GM23338 (cell line): Measurements from ENCODE around the gene PTMA. TPM values are rescaled to one million over a fixed set of nuclear protein-coding genes. Genes with fewer than 3 reads are reported as not detected.
A peak's percentile ranks its signal among the peaks of the same experiment; 100 is the strongest.

ENCODE experiments used
- ATAC-seq: fragments of 200-7000 bp; cut with Tn5 transposase; 3 replicates; pipeline ENCODE4 v1.9.1; 2020
- DNase-seq: peaks from one replicate; pipeline ENCODE4 v3.0.0-alpha.2; 2015; ENCODE audit warnings: low spot score
- H2AFZ ChIP-seq: fragments of 200-600 bp; sonication (generic); 2 replicates; pipeline ENCODE4 v1.8.0; 2016; ENCODE audit warnings: antibody characterized with exemption, mild to moderate bottlenecking, moderate library complexity
- H3F3A ChIP-seq: fragments of 200-600 bp; sonication (generic); replicated peaks from 2 replicates; pipeline ENCODE4 v1.8.0; 2017; ENCODE audit warnings: antibody characterized with exemption, mixed run types, low read depth
- H3K27ac ChIP-seq: fragments of 200-600 bp; sonication (generic); 2 replicates; pipeline ENCODE4 v1.6.1; 2016; ENCODE audit warnings: low read depth
- H3K27me3 ChIP-seq: fragments of 200-600 bp; sonication (generic); 2 replicates; pipeline ENCODE4 v1.8.0; 2016; ENCODE audit warnings: mild to moderate bottlenecking, mixed run types, moderate library complexity; ENCODE audit not compliant: insufficient read depth
- H3K36me3 ChIP-seq: fragments of 200-600 bp; sonication (generic); 2 replicates; pipeline ENCODE4 v1.8.0; 2016; ENCODE audit warnings: mild to moderate bottlenecking; ENCODE audit not compliant: insufficient read depth
- H3K4me1 ChIP-seq: fragments of 200-600 bp; sonication (generic); 2 replicates; pipeline ENCODE4 v1.8.0; 2016; ENCODE audit warnings: mild to moderate bottlenecking, moderate library complexity; ENCODE audit not compliant: insufficient read depth
- H3K4me2 ChIP-seq: fragments of 200-600 bp; sonication (generic); 2 replicates; pipeline ENCODE4 v1.7.1; 2017; ENCODE audit warnings: mixed run types
- H3K4me3 ChIP-seq: fragments of 200-600 bp; sonication (generic); 2 replicates; pipeline ENCODE4 v1.6.1; 2016; ENCODE audit warnings: mixed run types
- H3K79me2 ChIP-seq: fragments of 200-600 bp; sonication (generic); replicated peaks from 2 replicates; pipeline ENCODE4 v1.8.0; 2017; ENCODE audit warnings: mild to moderate bottlenecking; ENCODE audit not compliant: insufficient read depth
- H3K9me2 ChIP-seq: fragments of 200-600 bp; sonication (generic); 2 replicates; pipeline ENCODE4 v1.8.0; 2017; ENCODE audit not compliant: insufficient read depth
- H4K20me1 ChIP-seq: fragments of 200-600 bp; sonication (generic); replicated peaks from 2 replicates; pipeline ENCODE4 v1.8.0; 2017; ENCODE audit warnings: mild to moderate bottlenecking; ENCODE audit not compliant: insufficient read depth
- H3K27ac Mint-ChIP-seq: 2 replicates; pipeline ENCODE4 v1.8.0; 2020; ENCODE audit warnings: inconsistent platforms, mild to moderate bottlenecking, moderate library complexity, mixed read lengths
- H3K27me3 Mint-ChIP-seq: 3 replicates; pipeline ENCODE4 v1.8.0; 2022; ENCODE audit warnings: low read depth, mild to moderate bottlenecking, moderate library complexity, mixed read lengths, inconsistent platforms; ENCODE audit not compliant: insufficient read depth, poor library complexity
- H3K36me3 Mint-ChIP-seq: 3 replicates; pipeline ENCODE4 v1.8.0; 2021; ENCODE audit warnings: low read depth, mild to moderate bottlenecking, inconsistent platforms, moderate library complexity, mixed read lengths
- H3K4me1 Mint-ChIP-seq: 3 replicates; pipeline ENCODE4 v1.8.0; 2020; ENCODE audit warnings: mild to moderate bottlenecking, inconsistent platforms, mixed read lengths
- H3K4me3 Mint-ChIP-seq: 3 replicates; pipeline ENCODE4 v1.8.0; 2021; ENCODE audit warnings: moderate library complexity, mild to moderate bottlenecking, inconsistent platforms, mixed read lengths
- H3K9me3 Mint-ChIP-seq: 3 replicates; pipeline ENCODE4 v1.8.0; 2020; ENCODE audit warnings: moderate library complexity, mild to moderate bottlenecking, inconsistent platforms, mixed read lengths
- CREB1 ChIP-seq: fragments of 250-450 bp; sonication (Bioruptor Pico); IDR thresholded peaks from 2 replicates; pipeline ENCODE4 v1.5.0; 2020; ENCODE audit warnings: low read depth, mild to moderate bottlenecking, moderate library complexity
- CTCF ChIP-seq, 2 experiments: fragments of 200-600 bp in 1 of 2; sonication (generic) in 1 of 2; conservative IDR thresholded peaks; 2 replicates each; pipeline versions ENCODE4 v1.5.1 to v1.6.1; 2016 to 2017; ENCODE audit warnings: antibody characterized with exemption in 2 of 2, low read depth in 2 of 2, mild to moderate bottlenecking in 2 of 2, moderate library complexity in 1 of 2
- EZH2phosphoT487 ChIP-seq: fragments of 200-600 bp; sonication (generic); IDR thresholded peaks from one replicate; pipeline ENCODE4 v1.8.1; 2018; ENCODE audit warnings: antibody characterized with exemption; ENCODE audit not compliant: unreplicated experiment
- JUNB ChIP-seq: IDR thresholded peaks from one replicate; pipeline ENCODE4 v1.6.1; 2016; ENCODE audit warnings: antibody characterized with exemption; ENCODE audit not compliant: unreplicated experiment
- POLR2AphosphoS5 ChIP-seq: IDR thresholded peaks from 2 replicates; pipeline ENCODE4 v1.6.1; 2016; ENCODE audit warnings: antibody characterized with exemption, low read depth
- ZNF114 ChIP-seq: fragments of 250-450 bp; sonication (Bioruptor Pico); IDR thresholded peaks from 2 replicates; pipeline ENCODE4 v1.5.0; 2020; ENCODE audit warnings: mild to moderate bottlenecking, moderate library complexity
- ZNF331 ChIP-seq: fragments of 250-450 bp; sonication (Bioruptor Pico); IDR thresholded peaks from 2 replicates; pipeline ENCODE4 v1.5.0; 2020; ENCODE audit warnings: low read depth, mild to moderate bottlenecking, moderate library complexity
- ZNF462 ChIP-seq: fragments of 250-450 bp; sonication (Bioruptor Pico); IDR thresholded peaks from 2 replicates; pipeline ENCODE4 v1.5.0; 2020; ENCODE audit warnings: mild to moderate bottlenecking, moderate library complexity
- polyA plus RNA-seq: library from polyadenylated mRNA; unstranded; fragments of >200 nt; fragmentation: Nextera tagmentation; extraction: Ambion mirVana; gene quantifications from 2 replicates; pipeline ENCODE4 v1.2.1, GENCODE V29; 2016
- total RNA-seq: library from RNA; depleted of rRNA; stranded (reverse); fragments of >200 nt; shearing (Covaris generic); gene quantifications from 2 replicates; pipeline ENCODE4 v1.2.3, GENCODE V29; 2014

PTMA gene
- total and polyA plus RNA-seq, 2 experiments from 2014 or later, result 1,861 to 8,990 TPM

- H3K36me3 Mint-ChIP-seq, result no peaks in the 10 kb centered on the region; the same call in 2 of the 3 replicates
Measured at GRCh38 chr2:231680992-231681852, 27.1 kb upstream of the PTMA start.

More at GRCh38 chr2:231680992-231681852, 27.1 kb upstream of the PTMA start:
- H3K4me1 Mint-ChIP-seq, result peaks cover 32% of the 10 kb centered on the region
- Histone ChIP-seq H3K27me3 (no peaks in the 10 kb centered on the region), H3K79me2 (no peaks in the 10 kb centered on the region; the same call in 1 of the 2 replicates), H3K36me3 (no peaks in the 10 kb centered on the region), H3K4me2 (peak overlapping the region; percentile 92), H3K4me3 (peak overlapping the region; percentile 79), H2AFZ (no peak overlapping the region), H4K20me1 (no peaks in the 10 kb centered on the region), H3F3A (peaks cover 35% of the 10 kb centered on the region), H3K27ac (peak overlapping the region; percentile 100), H3K9me2 (no peaks in the 10 kb centered on the region), H3K4me1 (peaks cover 35% of the 10 kb centered on the region)
- H3K27ac Mint-ChIP-seq, result peak overlapping the region; percentile 99
- peak overlapping the region; percentile 85 for H3K4me3 Mint-ChIP-seq
- TF ChIP-seq ZNF462 (CRISPR knock-in tag) (no peak), EZH2phosphoT487 (no peak), CREB1 (CRISPR knock-in tag) (peak; percentile 46), ZNF331 (CRISPR knock-in tag) (no peak), ZNF114 (CRISPR knock-in tag) (no peak), POLR2AphosphoS5 (peak; percentile 70), CTCF (conservative IDR thresholded peaks at IDR 0.05; ENCODE audit: low read depth in 2 of 2) (no peak), JUNB (no peak)
- peaks cover 26% of the 10 kb centered on the region for H3K27me3 Mint-ChIP-seq
- no peaks in the 10 kb centered on the region for H3K9me3 Mint-ChIP-seq
- peak; percentile 70 for ATAC-seq
- DNase-seq, result peak; percentile 95
